ENCODE data around the gene CD68. TPM values are rescaled to one million over a fixed set of nuclear protein-coding genes. Genes with fewer than 3 reads are reported as not detected.

Gene CD68
- total RNA-seq, 2 donors from 2014 or later = 4.3 to 14.8 TPM

GRCh38 chr17:7550344-7550743, 29.1 kb upstream of the CD68 start:
- Histone ChIP-seq H3K27ac (no peak overlapping the region), H3K4me1 (peaks cover 17% of the 10 kb centered on the region), H3K27me3 (no peaks in the 10 kb centered on the region), H3K4me3 (no peak overlapping the region), H3K9me3 (no peaks in the 10 kb centered on the region), H3K36me3 (replicated peaks in 1 of 2; ENCODE audit: insufficient read depth in 1 of 2, low read depth in 2 of 2) (no peaks in the 10 kb centered on the region)
- TF ChIP-seq POLR2A (IDR thresholded peaks at IDR 0.05) (no peak), CTCF (IDR thresholded peaks at IDR 0.05) (no peak)
- DNase-seq (no peak), ATAC-seq (no peak)
- intact Hi-C loops (cut with DNase I) = no loop called here
- WGBS, 2 donors = 64 to 66% methylated on average over 5 to 6 of the region's 6 CpGs

- intact Hi-C loops (cut with DNase I) = no loop called here
Observed at GRCh38 chr17:7551396-7551795, 28.0 kb upstream of the CD68 start.

GRCh38 chr17:7552621-7553051, 26.8 kb upstream of the CD68 start:
- Histone ChIP-seq H3K4me3 (no peak overlapping the region), H3K4me1 (peaks cover 21% of the 10 kb centered on the region), H3K9me3 (no peaks in the 10 kb centered on the region), H3K27ac (peak overlapping the region in 1 of 4 donors; percentile 25), H3K36me3 (replicated peaks in 1 of 2; ENCODE audit: insufficient read depth in 1 of 2, low read depth in 2 of 2) (no peaks in the 10 kb centered on the region), H3K27me3 (no peaks in the 10 kb centered on the region)
- intact Hi-C loops (cut with DNase I) = no loop called here
- TF ChIP-seq POLR2A (IDR thresholded peaks at IDR 0.05) = peak in 1 of 3 donors; percentile 42
- no peak for TF ChIP-seq CTCF (IDR thresholded peaks at IDR 0.05)
- DNase-seq = peak in 1 of 4 donors; percentile 47
- no peak for ATAC-seq
- WGBS, 2 donors = 74 to 85% methylated on average over 6 of the region's 6 CpGs

More at GRCh38 chr17:7551396-7551795, 28.0 kb upstream of the CD68 start:
- no peak for DNase-seq
- Histone ChIP-seq H3K4me1 (peaks cover 17% of the 10 kb centered on the region), H3K36me3 (replicated peaks in 1 of 2; ENCODE audit: insufficient read depth in 1 of 2, low read depth in 2 of 2) (no peaks in the 10 kb centered on the region), H3K27me3 (no peaks in the 10 kb centered on the region), H3K4me3 (no peak overlapping the region), H3K27ac (no peak overlapping the region), H3K9me3 (no peaks in the 10 kb centered on the region)
- WGBS, 2 donors = 86 to 92% methylated on average over 4 of the region's 4 CpGs
- ATAC-seq = no peak
- no peak for TF ChIP-seq CTCF (IDR thresholded peaks at IDR 0.05)
- no peak for TF ChIP-seq POLR2A (IDR thresholded peaks at IDR 0.05)

- peak overlapping the region in 1 of 4 donors; percentile 64 for H3K27ac ChIP-seq
- intact Hi-C loops (cut with DNase I) = no loop called here
- 100% methylated on average over 1 of the region's 1 CpG for WGBS, 2 donors
Observed at GRCh38 chr17:7553356-7553755, 26.1 kb upstream of the CD68 start.

More at GRCh38 chr17:7553356-7553755, 26.1 kb upstream of the CD68 start:
- no peak overlapping the region for H3K4me3 ChIP-seq
- DNase-seq (no peak), ATAC-seq (no peak)
- peaks cover 25% of the 10 kb centered on the region for H3K4me1 ChIP-seq
- H3K27me3 ChIP-seq = no peaks in the 10 kb centered on the region
- TF ChIP-seq POLR2A (IDR thresholded peaks at IDR 0.05) (no peak), CTCF (IDR thresholded peaks at IDR 0.05) (no peak)
- H3K9me3 ChIP-seq = no peaks in the 10 kb centered on the region
- H3K36me3 ChIP-seq (replicated peaks in 1 of 2; ENCODE audit: insufficient read depth in 1 of 2, low read depth in 2 of 2) = no peaks in the 10 kb centered on the region
